Activated B cell treated with CpG ODN at 0.5 μM for 24 hours (primary cell): ENCODE measurements around the gene HNRNPL. TPM values are rescaled to one million over a fixed set of nuclear protein-coding genes. Genes with fewer than 3 reads are reported as not detected.

Source experiments
- ATAC-seq: fragments of 200-7000 bp; cut with Tn5 transposase; one replicate; pipeline ENCODE4 v1.10.0; 2021; ENCODE audit warnings: low read depth, mild to moderate bottlenecking, moderate library complexity
- CTCF ChIA-PET: fragments of 350-600 bp; sonication (Branson Sonifier 250); formaldehyde crosslinking; loops from one replicate; lab custom pipeline; 2021; ENCODE audit warnings: antibody characterized with exemption; lab: Charles Lee
- POLR2A ChIA-PET: fragments of 350-600 bp; sonication (Branson Sonifier 250); formaldehyde crosslinking; loops from one replicate; lab custom pipeline; 2021; ENCODE audit warnings: antibody characterized with exemption; lab: Charles Lee
- DNase-seq: peaks from one replicate; pipeline ENCODE4 v3.0.0; 2022
- H3K27ac Mint-ChIP-seq: one replicate; pipeline ENCODE4 v1.8.0; 2020; ENCODE audit warnings: mixed read lengths
- H3K27me3 Mint-ChIP-seq: one replicate; pipeline ENCODE4 v1.8.0; 2021; ENCODE audit warnings: mixed read lengths
- H3K36me3 Mint-ChIP-seq: one replicate; pipeline ENCODE4 v1.8.0; 2021; ENCODE audit warnings: low read depth, mixed read lengths
- H3K4me1 Mint-ChIP-seq: one replicate; pipeline ENCODE4 v1.8.0; 2021; ENCODE audit warnings: mixed read lengths
- H3K4me3 Mint-ChIP-seq: one replicate; pipeline ENCODE4 v1.8.0; 2020; ENCODE audit warnings: mild to moderate bottlenecking, mixed read lengths
- H3K9me3 Mint-ChIP-seq: one replicate; pipeline ENCODE4 v1.8.0; 2020; ENCODE audit warnings: mixed read lengths
- intact Hi-C: fragments of 100-400 bp; cut with micrococcal nuclease; formaldehyde crosslinking; loops from one replicate; pipeline ENCODE4 v1.15.1; 2024
- total RNA-seq: library from RNA; stranded (reverse); gene quantifications from 2 replicates; pipeline ENCODE4 v1.2.3, GENCODE V29; 2022
- TF ChIP-seq, protein P1 (sequence below): fragments of 200-600 bp; IDR thresholded peaks from one replicate; pipeline ENCODE4 v1.8.0; 2022; ENCODE audit warnings: antibody characterized with exemption, mild to moderate bottlenecking

Gene HNRNPL
- total RNA-seq, 1 donor from 2014 or later: 546 TPM

DNA sequence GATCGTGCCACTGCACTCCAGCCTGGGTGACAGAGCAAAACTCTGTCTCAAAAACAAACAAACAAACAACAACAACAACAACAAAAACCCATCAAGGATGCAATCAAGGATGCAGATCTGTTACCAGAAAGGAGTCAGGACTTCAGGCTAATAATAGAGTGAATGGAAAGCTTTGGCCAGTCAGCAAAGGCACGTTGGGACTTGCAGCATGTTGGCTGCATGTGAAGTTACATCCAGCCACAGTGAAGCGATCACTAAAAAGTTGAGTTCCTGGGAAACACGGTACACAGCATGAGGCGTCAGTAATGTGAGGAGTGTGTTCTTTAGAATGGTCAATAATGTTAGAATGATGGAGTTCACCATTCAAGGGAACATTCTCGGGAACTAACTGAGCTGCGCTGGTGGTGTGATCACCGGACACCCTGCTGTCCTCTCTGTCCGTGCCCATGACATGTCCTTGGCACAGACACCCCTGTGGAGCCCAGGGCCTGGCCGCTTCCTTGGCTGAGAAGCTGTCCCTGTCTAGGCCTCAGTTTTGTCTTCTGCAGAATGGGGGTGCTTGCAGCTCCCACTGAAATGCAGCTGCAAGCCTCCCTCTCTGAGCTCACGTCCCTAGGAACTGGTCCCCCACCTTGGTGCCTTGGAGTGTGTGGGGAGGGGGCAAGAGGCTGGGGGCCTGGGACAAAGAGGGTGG lies 63.1 kb downstream of the HNRNPL start:
- ChIA-PET POLR2A (interaction anchor here (0.6 to 1.2 kb wide), 4 partner anchors 12 to 93 kb away, joined by 3 to 14 read pairs (median 6); no protein-coding TSS in a partner anchor), CTCF (interaction anchor here (1.3 kb wide), 1 partner anchor 17 kb away, joined by 3 read pairs; no protein-coding TSS in a partner anchor)
- H3K4me3 Mint-ChIP-seq: no peak overlapping the region
- no peaks in the 10 kb centered on the region for H3K4me1 Mint-ChIP-seq
- H3K27me3 Mint-ChIP-seq: peaks cover under 1% of the 10 kb centered on the region
- DNase-seq (no peak), ATAC-seq (no peak)
- H3K9me3 Mint-ChIP-seq: no peaks in the 10 kb centered on the region
- TF ChIP-seq, protein P1, sequence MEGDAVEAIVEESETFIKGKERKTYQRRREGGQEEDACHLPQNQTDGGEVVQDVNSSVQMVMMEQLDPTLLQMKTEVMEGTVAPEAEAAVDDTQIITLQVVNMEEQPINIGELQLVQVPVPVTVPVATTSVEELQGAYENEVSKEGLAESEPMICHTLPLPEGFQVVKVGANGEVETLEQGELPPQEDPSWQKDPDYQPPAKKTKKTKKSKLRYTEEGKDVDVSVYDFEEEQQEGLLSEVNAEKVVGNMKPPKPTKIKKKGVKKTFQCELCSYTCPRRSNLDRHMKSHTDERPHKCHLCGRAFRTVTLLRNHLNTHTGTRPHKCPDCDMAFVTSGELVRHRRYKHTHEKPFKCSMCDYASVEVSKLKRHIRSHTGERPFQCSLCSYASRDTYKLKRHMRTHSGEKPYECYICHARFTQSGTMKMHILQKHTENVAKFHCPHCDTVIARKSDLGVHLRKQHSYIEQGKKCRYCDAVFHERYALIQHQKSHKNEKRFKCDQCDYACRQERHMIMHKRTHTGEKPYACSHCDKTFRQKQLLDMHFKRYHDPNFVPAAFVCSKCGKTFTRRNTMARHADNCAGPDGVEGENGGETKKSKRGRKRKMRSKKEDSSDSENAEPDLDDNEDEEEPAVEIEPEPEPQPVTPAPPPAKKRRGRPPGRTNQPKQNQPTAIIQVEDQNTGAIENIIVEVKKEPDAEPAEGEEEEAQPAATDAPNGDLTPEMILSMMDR: no peak
- intact Hi-C loops: no loop called here
- H3K36me3 Mint-ChIP-seq: no peaks in the 10 kb centered on the region
- no peak overlapping the region for H3K27ac Mint-ChIP-seq

Other genes with a start within 250 kb of the HNRNPL start
- gene MAP4K1, start 232.0 kb downstream of the HNRNPL start, total RNA-seq: 379 and 388 TPM in 2 replicates
- gene EIF3K, start 230.8 kb downstream of the HNRNPL start, total RNA-seq: 344 and 385 TPM in 2 replicates
- gene ACTN4, start 202.3 kb downstream of the HNRNPL start, total RNA-seq: 197 and 198 TPM in 2 replicates
- gene CAPN12, start 105.5 kb downstream of the HNRNPL start, total RNA-seq: 12.4 and 14.9 TPM in 2 replicates
- not detected in 2 replicates for gene LGALS7, start 76.5 kb downstream of the HNRNPL start, total RNA-seq
- not detected in 2 replicates for gene LGALS7B, start 60.8 kb downstream of the HNRNPL start, total RNA-seq
- 2.7 and 4.5 TPM in 2 replicates for gene LGALS4, start 37.0 kb downstream of the HNRNPL start, total RNA-seq
- gene ECH1, start 18.2 kb downstream of the HNRNPL start, total RNA-seq: 152 and 164 TPM in 2 replicates
- gene RINL, start 28.3 kb upstream of the HNRNPL start, total RNA-seq: 53.5 and 65.0 TPM in 2 replicates
- 28.4 and 32.7 TPM in 2 replicates for gene SIRT2, start 49.6 kb upstream of the HNRNPL start, total RNA-seq
- gene NFKBIB, start 50.0 kb upstream of the HNRNPL start, total RNA-seq: 45.5 and 49.5 TPM in 2 replicates
- 1.2 and 1.7 TPM in 2 replicates for gene CCER2, start 62.2 kb upstream of the HNRNPL start, total RNA-seq
- 46.4 and 50.9 TPM in 2 replicates for gene SARS2, start 80.8 kb upstream of the HNRNPL start, total RNA-seq
- 51.6 and 57.0 TPM in 2 replicates for gene MRPS12, start 81.0 kb upstream of the HNRNPL start, total RNA-seq
- not detected in 2 replicates for gene FBXO17, start 125.8 kb upstream of the HNRNPL start, total RNA-seq
- gene FBXO27, start 182.6 kb upstream of the HNRNPL start, total RNA-seq: 0.24 TPM in 1 of 2 replicates, not detected in the other
- not detected in 2 replicates for gene ACP7, start 234.4 kb upstream of the HNRNPL start, total RNA-seq